Activated gamma-delta T cell treated with anti-CD3 and anti-CD28 coated beads, Interleukin-2, amount 50 U/mL, for 16 hours (primary cell): ENCODE data around the gene ZFP3.
"Not testable (repeated sequence)": the region's sequence is repeated elsewhere in the genome, so short reads cannot be mapped to it uniquely, and the experiment has no call there.

Experiments used
- DNase-seq: peaks from one replicate; pipeline ENCODE4 v3.0.0-alpha.2; 2020; ENCODE audit warnings: low read depth

Gene ZFP3

DNA sequence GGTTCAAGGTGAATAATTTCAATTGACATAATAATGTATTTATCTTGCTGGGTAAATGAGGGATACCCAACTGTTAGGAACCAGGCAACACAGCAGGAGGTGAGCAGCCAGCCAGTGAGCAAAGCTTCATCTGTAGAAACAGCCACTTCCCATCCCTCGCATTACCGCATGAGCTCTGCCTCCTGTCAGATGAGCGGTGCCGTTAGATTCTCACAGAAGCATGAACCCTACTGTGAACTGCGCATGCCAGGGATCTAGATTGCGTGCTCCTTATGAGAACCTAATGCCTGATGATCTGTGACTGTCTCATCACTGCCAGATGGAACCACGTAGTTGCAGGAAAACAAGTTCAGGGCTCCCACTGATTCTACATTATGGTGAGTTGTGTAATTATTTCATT is 46.6 kb downstream of the ZFP3 start:
- not testable (repeated sequence) for DNase-seq

DNA sequence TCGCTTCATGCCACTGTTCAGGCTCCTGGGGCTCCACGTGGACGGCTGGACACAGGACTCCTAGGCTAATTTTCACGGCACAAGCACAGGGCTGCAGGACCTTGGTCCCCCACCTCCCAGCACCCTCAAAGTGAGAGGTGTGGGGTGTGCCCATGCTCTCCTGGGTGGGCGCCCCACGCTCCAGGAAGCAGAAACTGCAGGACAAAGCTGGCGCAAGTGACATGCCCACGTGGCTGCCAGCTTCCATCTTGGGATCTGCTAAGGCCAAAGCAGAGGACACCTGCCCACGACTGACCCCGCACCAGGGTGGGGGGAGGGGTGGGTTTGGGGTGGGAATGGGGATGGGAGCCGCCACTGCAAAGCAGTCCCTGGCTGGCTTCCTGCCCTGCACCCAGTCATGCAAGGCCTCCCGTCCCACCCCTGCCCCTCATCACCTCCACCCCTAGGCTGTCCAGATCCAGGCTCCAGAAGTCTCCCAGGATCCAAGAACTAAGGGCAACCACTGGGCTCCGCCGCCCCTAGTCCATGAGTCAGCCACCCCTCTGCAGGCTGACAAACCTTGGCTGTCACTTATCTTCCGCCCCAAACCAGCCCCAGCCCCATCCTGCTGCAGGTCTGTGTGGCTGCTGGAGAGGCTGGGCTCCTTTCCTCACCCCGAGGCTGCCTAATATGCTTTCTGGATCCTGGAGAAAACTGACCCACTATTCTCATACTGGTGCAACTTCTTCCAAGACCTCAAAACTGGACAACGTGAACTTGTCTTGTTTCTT is 48.6 kb downstream of the ZFP3 start:
- DNase-seq, result no peak

- DNase-seq, result no peak
Measured at GRCh38 chr17:5127910-5128309, 49.6 kb downstream of the ZFP3 start.

DNA sequence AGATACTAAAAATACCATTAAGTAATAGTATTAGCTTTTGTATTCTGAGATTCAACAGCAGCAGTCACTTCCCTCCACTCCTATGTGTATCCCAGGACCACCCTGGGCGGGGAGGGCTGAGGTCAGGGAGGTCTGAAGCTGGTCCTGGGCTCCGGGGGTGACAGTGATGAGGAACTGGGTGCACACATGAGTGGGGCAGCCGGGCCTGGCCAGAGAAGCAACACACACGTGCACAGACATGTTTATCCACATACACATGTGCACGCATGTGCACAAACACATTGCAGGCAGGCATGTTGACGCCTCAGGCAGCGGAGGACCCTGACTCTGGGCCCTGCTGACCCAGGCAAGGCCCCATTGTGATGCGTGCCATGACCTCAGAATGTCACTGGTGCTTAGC is 50.1 kb downstream of the ZFP3 start:
- DNase-seq, result not testable (repeated sequence)

GRCh38 chr17:5128905-5129535 is 50.8 kb downstream of the ZFP3 start:
- no peak for DNase-seq

DNA sequence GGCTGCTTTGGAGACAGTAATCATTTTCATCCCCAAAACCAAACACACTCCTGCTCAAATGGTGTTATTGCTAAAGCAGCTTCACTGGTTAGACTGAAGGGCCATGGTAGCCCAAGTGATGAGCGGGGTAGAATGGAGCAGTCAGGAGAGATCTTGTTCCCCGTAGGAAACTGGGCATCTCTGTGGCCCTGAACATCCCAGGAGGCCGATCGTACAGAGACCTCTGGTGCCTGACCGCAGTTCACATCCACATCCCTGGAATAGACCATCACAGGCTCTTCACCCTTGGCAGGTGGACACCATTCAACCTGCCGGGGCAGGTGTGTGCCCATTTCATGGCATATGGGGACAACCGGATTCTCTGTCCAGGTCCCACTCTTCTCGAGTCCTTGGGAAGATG is 51.5 kb downstream of the ZFP3 start:
- DNase-seq, result not testable (repeated sequence)

- DNase-seq, result not testable (repeated sequence)
Measured at GRCh38 chr17:5130261-5130660, 52.0 kb downstream of the ZFP3 start.

GRCh38 chr17:5130687-5131086 is 52.4 kb downstream of the ZFP3 start:
- not testable (repeated sequence) for DNase-seq

GRCh38 chr17:5131146-5131715 is 53.0 kb downstream of the ZFP3 start:
- DNase-seq, result no peak

DNA sequence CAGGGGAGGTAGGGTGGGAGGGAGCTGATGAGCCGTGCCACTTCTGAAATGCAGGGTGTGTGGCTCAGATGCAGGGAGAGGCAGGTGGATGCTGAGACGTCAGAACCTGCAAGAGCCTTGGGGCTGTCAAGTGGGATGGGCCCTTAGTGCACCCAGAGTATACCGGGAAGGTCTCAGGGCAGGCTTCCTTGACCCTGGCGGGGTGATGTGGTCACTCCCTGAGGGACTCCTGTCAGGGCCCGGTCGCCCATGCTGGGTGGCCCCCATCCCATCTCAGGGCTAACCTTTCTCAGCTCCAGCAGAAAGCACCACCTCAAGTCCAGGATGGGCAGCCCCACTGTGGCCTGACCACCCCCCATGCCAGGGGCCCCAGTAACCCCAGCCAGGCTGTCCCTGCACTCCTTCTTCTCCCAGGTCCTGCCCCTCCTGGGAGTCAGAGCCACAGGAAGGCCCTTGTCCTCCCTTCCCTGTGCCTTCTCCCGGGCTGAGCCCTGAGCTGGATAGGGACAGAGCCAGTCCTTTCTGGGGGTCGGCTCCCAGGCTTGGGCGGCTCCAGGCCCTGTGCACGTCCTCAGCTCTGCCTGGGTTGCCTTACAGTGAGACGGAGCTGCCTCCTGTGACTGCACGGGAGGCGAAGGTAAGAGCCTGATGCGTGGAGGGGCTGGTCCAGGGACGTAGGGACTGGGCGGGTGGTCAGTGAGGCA is 53.7 kb downstream of the ZFP3 start:
- not testable (repeated sequence) for DNase-seq

DNA sequence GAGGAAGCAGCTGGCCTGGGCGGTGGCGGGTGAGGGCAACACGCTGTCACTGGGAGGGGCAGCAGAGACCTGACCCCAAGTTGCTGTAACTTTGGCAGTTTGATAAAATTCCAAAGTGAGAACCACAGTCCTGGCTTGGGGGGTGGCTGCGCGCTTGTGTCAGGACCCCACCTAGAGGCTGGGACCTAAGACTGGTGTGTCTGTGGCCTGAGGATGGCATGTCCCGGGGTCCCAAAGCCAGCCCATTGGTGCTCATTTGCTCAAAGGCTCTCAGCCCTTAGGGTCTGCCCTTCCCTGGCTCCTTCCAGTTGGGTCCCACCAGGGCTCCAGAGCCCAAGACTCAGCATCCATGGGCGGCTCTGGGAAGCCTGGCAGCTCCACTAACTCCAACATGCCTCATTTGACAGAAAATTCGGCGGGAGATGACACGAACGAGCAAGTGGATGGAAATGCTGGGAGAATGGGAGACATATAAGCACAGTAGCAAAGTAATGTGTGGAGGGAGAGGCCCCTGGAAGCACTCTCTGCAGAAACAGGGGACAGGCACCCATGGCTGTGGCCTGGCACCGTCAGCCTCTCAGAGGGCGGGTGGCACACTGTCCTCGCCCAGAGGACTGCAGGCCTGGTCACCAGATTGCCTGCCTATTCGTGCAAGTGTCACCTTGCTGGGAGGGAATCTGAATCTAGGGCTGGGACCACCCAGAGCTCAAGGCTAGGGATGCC is 54.4 kb downstream of the ZFP3 start:
- DNase-seq, result not testable (repeated sequence)

GRCh38 chr17:5133311-5133710 is 55.0 kb downstream of the ZFP3 start:
- DNase-seq, result no peak

GRCh38 chr17:5133961-5134360 is 55.7 kb downstream of the ZFP3 start:
- DNase-seq, result not testable (repeated sequence)

DNA sequence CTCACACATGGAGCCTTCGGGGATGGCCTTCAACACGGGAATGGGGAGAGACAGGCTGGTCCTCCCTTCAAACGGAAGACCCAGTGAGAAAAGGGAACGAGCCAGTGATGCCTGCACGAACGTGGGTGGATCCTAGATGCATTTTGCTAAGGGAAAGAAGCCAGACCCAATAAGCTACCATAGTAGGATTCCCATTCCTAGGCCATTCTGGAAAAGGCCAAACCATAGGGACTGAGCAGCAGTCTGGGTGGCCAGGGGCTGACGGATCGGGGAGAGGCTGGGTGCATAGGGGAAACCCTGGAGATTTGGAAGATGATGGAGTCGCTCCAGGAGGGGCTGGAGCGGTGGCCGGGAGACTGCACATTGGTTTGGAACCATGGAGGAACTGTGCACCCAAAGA is 56.3 kb downstream of the ZFP3 start:
- not testable (repeated sequence) for DNase-seq

DNA sequence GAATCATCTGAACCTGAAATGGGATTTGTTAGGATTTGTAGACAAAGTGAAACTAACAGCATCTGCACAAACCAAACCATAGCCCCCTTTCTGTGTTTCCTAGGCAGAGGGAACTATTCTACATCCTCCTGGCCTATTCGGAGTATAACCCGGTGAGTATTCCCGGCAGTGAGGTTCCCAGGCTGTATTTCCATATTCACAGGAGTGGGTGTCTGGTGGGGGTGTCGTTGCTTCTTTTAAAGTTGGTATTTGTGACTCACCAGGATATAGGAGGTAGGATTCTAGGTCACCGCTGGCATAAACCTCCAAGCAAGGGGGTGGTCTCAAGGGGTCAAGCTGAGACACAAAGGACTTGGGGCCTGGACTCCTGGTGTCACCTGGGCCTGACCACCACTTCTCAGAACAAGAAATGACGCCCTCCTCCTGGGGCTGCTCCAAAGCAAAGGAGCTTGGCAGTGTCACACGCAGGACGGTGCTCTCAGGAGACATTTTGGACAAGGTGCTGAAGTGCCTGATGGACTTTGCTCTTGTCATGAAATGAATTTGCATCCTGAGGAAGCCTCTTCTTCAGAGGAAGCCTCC is 57.0 kb downstream of the ZFP3 start:
- not testable (repeated sequence) for DNase-seq

GRCh38 chr17:5135726-5136579 is 57.7 kb downstream of the ZFP3 start:
- DNase-seq, result no peak

GRCh38 chr17:5136580-5137412 is 58.5 kb downstream of the ZFP3 start:
- DNase-seq, result not testable (repeated sequence)

GRCh38 chr17:5137511-5138197 is 59.4 kb downstream of the ZFP3 start:
- not testable (repeated sequence) for DNase-seq

- DNase-seq, result not testable (repeated sequence)
Measured at GRCh38 chr17:5138198-5138544, 59.9 kb downstream of the ZFP3 start.
